ENCODE results near the gene ARL14EP. TPM values are rescaled to one million over a fixed set of nuclear protein-coding genes. Genes with fewer than 3 reads are reported as not detected.

Gene ARL14EP
- polyA plus RNA-seq, 1 donor (not counting 4 experiments of a cell fraction or from before 2014, with no cell fraction given): 32.6 TPM

DNA sequence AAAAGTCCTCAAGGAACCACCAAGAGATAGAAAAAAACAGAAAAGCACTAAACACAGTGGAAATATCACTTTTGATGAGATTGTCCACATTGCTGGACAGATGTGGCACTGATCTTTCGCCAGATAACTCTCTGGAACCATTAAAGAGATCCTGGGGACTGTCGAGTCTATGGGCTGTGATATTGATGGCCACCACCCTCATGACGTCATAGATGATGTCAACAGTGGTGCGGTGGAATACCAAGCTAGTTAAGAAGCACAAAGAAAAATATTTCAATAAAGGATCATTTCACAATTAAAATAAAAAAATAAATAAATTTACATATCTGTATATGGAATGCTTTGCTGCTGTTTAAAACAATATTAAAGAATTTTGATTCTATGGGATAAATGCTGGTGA, 45.5 kb downstream of the ARL14EP start:
- FAIRE-seq (no peak), DNase-seq (ENCODE audit: low read depth, low spot score) (no peak)
- H3K27me3 ChIP-seq (ENCODE audit: control insufficient read depth, extremely low read depth, insufficient read depth, low read length): no peaks in the 10 kb centered on the region

DNA sequence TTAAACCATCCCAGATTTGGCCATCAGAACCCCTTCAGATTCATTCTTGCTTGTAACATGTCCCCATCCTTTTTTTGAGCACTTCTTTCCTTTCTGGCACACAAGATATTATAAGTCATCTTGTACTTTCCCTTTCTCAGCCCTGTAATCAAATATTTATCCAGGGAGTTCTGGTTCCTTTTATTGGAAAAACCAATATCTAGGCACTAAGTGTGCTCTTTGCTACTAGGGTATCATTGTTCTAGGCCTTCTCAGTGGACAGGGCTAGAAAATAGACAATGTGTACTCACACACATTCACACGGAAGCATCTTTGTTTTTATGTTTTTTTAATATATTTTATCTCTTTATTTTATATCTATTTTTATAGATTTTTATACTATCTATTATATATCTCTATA, 47.3 kb downstream of the ARL14EP start:
- no peaks in the 10 kb centered on the region for H3K9me1 ChIP-seq (ENCODE audit: control insufficient read depth, extremely low read depth, insufficient read depth, low read length)
- DNase-seq (ENCODE audit: low read depth, low spot score) (no peak), FAIRE-seq (no peak)
- no peak for TF ChIP-seq CTCF (optimal IDR thresholded peaks at IDR 0.05 in 1 of 3, IDR thresholded peaks at IDR 0.05 in 1 of 3, conservative IDR thresholded peaks at IDR 0.05 in 1 of 3; ENCODE audit: extremely low read depth in 1 of 3, insufficient read depth in 2 of 3, low read length in 3 of 3)
- TF ChIP-seq EZH2 (IDR thresholded peaks at IDR 0.05; ENCODE audit: low read length): no peak
- no peaks in the 10 kb centered on the region for H3K36me3 ChIP-seq (ENCODE audit: control insufficient read depth in 2 of 2, extremely low read depth in 1 of 2, insufficient read depth in 2 of 2, low read length in 2 of 2)
- no peaks in the 10 kb centered on the region for H3K9me3 ChIP-seq (ENCODE audit: control insufficient read depth, low read depth, low read length)
- H3K9ac ChIP-seq (ENCODE audit: control insufficient read depth, extremely low read depth, insufficient read depth, low read length): no peak overlapping the region
- dilution Hi-C loops (cut with MboI; ENCODE audit: extremely low pct_ligation_motif_present, low sequenced_read_pairs): no loop called here
- no peaks in the 10 kb centered on the region for H3K27me3 ChIP-seq (ENCODE audit: control insufficient read depth, extremely low read depth, insufficient read depth, low read length)
- H4K20me1 ChIP-seq (ENCODE audit: control insufficient read depth, extremely low read depth, insufficient read depth, low read length): no peaks in the 10 kb centered on the region
- H3K4me3 ChIP-seq (ENCODE audit: control insufficient read depth in 2 of 3, extremely low read depth in 1 of 3, insufficient read depth in 2 of 3, low read depth in 1 of 3, low read length in 3 of 3): no peak overlapping the region
- no peak overlapping the region for H2AFZ ChIP-seq (ENCODE audit: control insufficient read depth, low read length)
- H3K4me2 ChIP-seq (ENCODE audit: control insufficient read depth, extremely low read depth, insufficient read depth, low read depth, low read length): no peak overlapping the region
- H3K27ac ChIP-seq (ENCODE audit: control insufficient read depth, insufficient read depth, low read length): no peak overlapping the region
- no peaks in the 10 kb centered on the region for H3K4me1 ChIP-seq (ENCODE audit: control insufficient read depth, extremely low read depth, insufficient read depth, low read length)
- no peaks in the 10 kb centered on the region for H3K79me2 ChIP-seq (ENCODE audit: control insufficient read depth, insufficient read depth, low read length)

More for the DNA sequence above, 45.5 kb downstream of the ARL14EP start:
- no peak overlapping the region for H3K4me2 ChIP-seq (ENCODE audit: control insufficient read depth, extremely low read depth, insufficient read depth, low read depth, low read length)
- no peaks in the 10 kb centered on the region for H3K9me3 ChIP-seq (ENCODE audit: control insufficient read depth, low read depth, low read length)
- no peaks in the 10 kb centered on the region for H3K4me1 ChIP-seq (ENCODE audit: control insufficient read depth, extremely low read depth, insufficient read depth, low read length)
- H2AFZ ChIP-seq (ENCODE audit: control insufficient read depth, low read length): no peak overlapping the region
- H3K27ac ChIP-seq (ENCODE audit: control insufficient read depth, insufficient read depth, low read length): no peak overlapping the region
- dilution Hi-C loops (cut with MboI; ENCODE audit: extremely low pct_ligation_motif_present, low sequenced_read_pairs): no loop called here
- no peak overlapping the region for H3K4me3 ChIP-seq (ENCODE audit: control insufficient read depth in 2 of 3, extremely low read depth in 1 of 3, insufficient read depth in 2 of 3, low read depth in 1 of 3, low read length in 3 of 3)
- no peaks in the 10 kb centered on the region for H3K79me2 ChIP-seq (ENCODE audit: control insufficient read depth, insufficient read depth, low read length)
- H4K20me1 ChIP-seq (ENCODE audit: control insufficient read depth, extremely low read depth, insufficient read depth, low read length): no peaks in the 10 kb centered on the region
- TF ChIP-seq CTCF (optimal IDR thresholded peaks at IDR 0.05 in 1 of 3, IDR thresholded peaks at IDR 0.05 in 1 of 3, conservative IDR thresholded peaks at IDR 0.05 in 1 of 3; ENCODE audit: extremely low read depth in 1 of 3, insufficient read depth in 2 of 3, low read length in 3 of 3): no peak
- TF ChIP-seq EZH2 (IDR thresholded peaks at IDR 0.05; ENCODE audit: low read length): no peak
- H3K9me1 ChIP-seq (ENCODE audit: control insufficient read depth, extremely low read depth, insufficient read depth, low read length): no peaks in the 10 kb centered on the region
- H3K9ac ChIP-seq (ENCODE audit: control insufficient read depth, extremely low read depth, insufficient read depth, low read length): no peak overlapping the region
- no peaks in the 10 kb centered on the region for H3K36me3 ChIP-seq (ENCODE audit: control insufficient read depth in 2 of 2, extremely low read depth in 1 of 2, insufficient read depth in 2 of 2, low read length in 2 of 2)

Measured in keratinocyte (primary cell).